HCT116 (cell line): ENCODE results near the gene CYGB. TPM values are rescaled to one million over a fixed set of nuclear protein-coding genes. Genes with fewer than 3 reads are reported as not detected.

ENCODE experiments used
- ATAC-seq: fragments of 200-7000 bp; cut with Tn5 transposase; 2 replicates; pipeline ENCODE4 v1.9.1; 2020; ENCODE audit warnings: mild to moderate bottlenecking, moderate library complexity
- BruUV-seq: library from RNA; stranded (reverse); fragments of 400-500 nt; replicated peaks from 2 replicates; lab custom pipeline; 2021; lab: Mats Ljungman, UMichigan
- CTCF ChIA-PET: fragments of 300-600 bp; sonication (Branson Sonifier 250); formaldehyde crosslinking; loops from one replicate; lab custom pipeline; 2021; ENCODE audit warnings: antibody characterized with exemption; lab: Charles Lee
- POLR2A ChIA-PET: fragments of 300-600, 350-600 bp; sonication (Branson Sonifier 250); formaldehyde crosslinking; loops from one replicate; lab custom pipeline; 2021; ENCODE audit warnings: antibody characterized with exemption; lab: Charles Lee
- RAD21 ChIA-PET, 2 experiments: fragments of 300-600 bp; sonication (Branson Sonifier 250); formaldehyde crosslinking; loops; one replicate each; lab custom pipeline; 2023; ENCODE audit warnings: low total read pairs in 2 of 2; ENCODE audit not compliant: uncharacterized antibody in 2 of 2, unreplicated experiment in 2 of 2, low non-redundant PET in 1 of 2; lab: Charles Lee
- DNase-seq: peaks from one replicate; pipeline ENCODE4 v3.0.0-alpha.2; 2010; ENCODE audit warnings: low read depth, low spot score
- H2AFZ ChIP-seq: fragments of 200-600 bp; shearing (Covaris generic), sonication (generic); 2 replicates; pipeline ENCODE4 v1.6.1; 2017; ENCODE audit warnings: low read depth, mixed run types, mixed read lengths, antibody characterized with exemption, low read length; ENCODE audit not compliant: poor library complexity, severe bottlenecking
- H3K27ac ChIP-seq: 2 replicates; pipeline ENCODE4 v1.5.1; 2012; ENCODE audit warnings: low read depth, low read length
- H3K27me3 ChIP-seq: fragments of 200-600 bp; sonication (generic); 2 replicates; pipeline ENCODE4 v1.6.1; 2016; ENCODE audit warnings: mixed run types, low read length, mixed read lengths; ENCODE audit not compliant: insufficient read depth
- H3K36me3 ChIP-seq, 2 experiments: fragments of 200-500 bp in 1 of 2; fragments of 200-600 bp in 1 of 2; sonication (Bioruptor generic) in 1 of 2; sonication (generic) in 1 of 2; 2 replicates each; pipeline versions ENCODE4 v1.5.1 to v1.6.1; 2014 to 2016; ENCODE audit warnings: low read length in 2 of 2, inconsistent platforms in 1 of 2, mixed read lengths in 1 of 2, mixed run types in 1 of 2; ENCODE audit not compliant: insufficient read depth in 2 of 2, control insufficient read depth in 1 of 2
- H3K4me1 ChIP-seq, 2 experiments: fragments of 200-600 bp in 1 of 2; sonication (generic) in 1 of 2; 2 replicates each; pipeline versions ENCODE4 v1.5.1 to v1.6.1; 2012 to 2017; ENCODE audit warnings: low read length in 2 of 2, inconsistent platforms in 1 of 2, mild to moderate bottlenecking in 1 of 2, mixed read lengths in 1 of 2, mixed run types in 1 of 2, moderate library complexity in 1 of 2; ENCODE audit not compliant: insufficient read depth in 2 of 2, control insufficient read depth in 1 of 2
- H3K4me2 ChIP-seq: fragments of 200-600 bp; sonication (generic); 2 replicates; pipeline ENCODE4 v1.6.1; 2017; ENCODE audit warnings: mixed run types, low read length, mixed read lengths
- H3K4me3 ChIP-seq, 2 experiments: fragments of 200-600 bp in 1 of 2; sonication (generic) in 1 of 2; replicated peaks in 1 of 2; 2 replicates each; pipeline ENCODE4 v1.5.1; 2011 to 2016; ENCODE audit warnings: low read length in 2 of 2, control low read depth in 1 of 2, low read depth in 1 of 2, mild to moderate bottlenecking in 1 of 2, mixed read lengths in 1 of 2, mixed run types in 1 of 2
- H3K79me2 ChIP-seq: fragments of 200-600 bp; sonication (generic); 2 replicates; pipeline ENCODE4 v1.6.1; 2017; ENCODE audit warnings: mild to moderate bottlenecking, mixed run types, low read length, moderate library complexity, mixed read lengths; ENCODE audit not compliant: insufficient read depth
- H3K9ac ChIP-seq: fragments of 200-600 bp; sonication (generic); 2 replicates; pipeline ENCODE4 v1.6.1; 2016; ENCODE audit warnings: low read length, mixed read lengths
- H3K9me2 ChIP-seq: fragments of 200-600 bp; sonication (generic), shearing (Covaris generic); 2 replicates; pipeline ENCODE4 v1.6.1; 2017; ENCODE audit warnings: mixed run types, mild to moderate bottlenecking, moderate library complexity; ENCODE audit not compliant: insufficient read depth
- H3K9me3 ChIP-seq, 2 experiments: fragments of 200-500 bp in 1 of 2; fragments of 200-600 bp in 1 of 2; sonication (Bioruptor generic) in 1 of 2; sonication (generic) in 1 of 2; 2 replicates each; pipeline ENCODE4 v1.6.1; 2014 to 2017; ENCODE audit warnings: low read length in 2 of 2, mixed read lengths in 2 of 2, inconsistent platforms in 1 of 2, low read depth in 1 of 2, mild to moderate bottlenecking in 1 of 2, mixed run types in 1 of 2, moderate library complexity in 1 of 2; ENCODE audit not compliant: control insufficient read depth in 1 of 2, insufficient read depth in 1 of 2
- H4K20me1 ChIP-seq: fragments of 200-600 bp; sonication (generic), shearing (Covaris generic); 2 replicates; pipeline ENCODE4 v1.6.1; 2017; ENCODE audit warnings: mixed run types, mild to moderate bottlenecking, moderate library complexity; ENCODE audit not compliant: insufficient read depth
- CBX3 ChIP-seq: IDR thresholded peaks from 2 replicates; pipeline ENCODE4 v1.6.1; 2012; ENCODE audit warnings: low read depth
- ELF1 ChIP-seq: IDR thresholded peaks from 2 replicates; pipeline ENCODE4 v1.6.1; 2012; ENCODE audit warnings: low read depth, borderline replicate concordance
- EZH2phosphoT487 ChIP-seq: fragments of 200-600 bp; IDR thresholded peaks from 2 replicates; pipeline ENCODE4 v1.6.1; 2018; ENCODE audit warnings: antibody characterized with exemption, borderline replicate concordance
- FOSL1 ChIP-seq: IDR thresholded peaks from 2 replicates; pipeline ENCODE4 v1.6.1; 2012; ENCODE audit warnings: low read depth
- JUND ChIP-seq: IDR thresholded peaks from 2 replicates; pipeline ENCODE4 v1.6.1; 2012
- RAD21 ChIP-seq: IDR thresholded peaks from 2 replicates; pipeline ENCODE4 v1.6.1; 2012; ENCODE audit warnings: low read depth, mild to moderate bottlenecking
- REST ChIP-seq: IDR thresholded peaks from 2 replicates; pipeline ENCODE4 v1.6.1; 2012; ENCODE audit warnings: low read depth
- SIN3A ChIP-seq: IDR thresholded peaks from 2 replicates; pipeline ENCODE4 v1.6.1; 2012; ENCODE audit warnings: low read depth
- SP1 ChIP-seq: IDR thresholded peaks from 2 replicates; pipeline ENCODE4 v1.6.1; 2012; ENCODE audit warnings: low read depth
- YY1 ChIP-seq: IDR thresholded peaks from 2 replicates; pipeline ENCODE4 v1.6.1; 2011; ENCODE audit warnings: low read length, low read depth, moderate library complexity, mild to moderate bottlenecking; ENCODE audit not compliant: insufficient replicate concordance; ENCODE audit errors: extremely low read depth
- intact Hi-C: fragments of 100-400 bp; cut with micrococcal nuclease; formaldehyde crosslinking; loops from 2 replicates; pipeline ENCODE4 v1.10.0; 2022
- total RNA-seq: library from RNA; stranded (reverse); gene quantifications from one replicate; pipeline ENCODE4 v1.2.1, GENCODE V29; 2021; ENCODE audit not compliant: unreplicated experiment
- TF ChIP-seq, protein P1 (sequence below): IDR thresholded peaks from 2 replicates; pipeline ENCODE4 v1.6.1; 2012

The CYGB gene
- total RNA-seq, 1 experiment from 2014 or later, result 0.66 TPM

GRCh38 chr17:76479515-76480060 lies 57.9 kb downstream of the CYGB start:
- ChIA-PET RAD21 (no interaction called here), CTCF (no interaction called here), POLR2A (no interaction called here)
- no peaks in the 10 kb centered on the region for H3K9me2 ChIP-seq
- TF ChIP-seq, protein P1, sequence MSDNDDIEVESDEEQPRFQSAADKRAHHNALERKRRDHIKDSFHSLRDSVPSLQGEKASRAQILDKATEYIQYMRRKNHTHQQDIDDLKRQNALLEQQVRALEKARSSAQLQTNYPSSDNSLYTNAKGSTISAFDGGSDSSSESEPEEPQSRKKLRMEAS, result no peak
- TF ChIP-seq JUND (no peak), RAD21 (no peak), EZH2phosphoT487 (no peak), CBX3 (no peak), REST (no peak), ELF1 (no peak), SIN3A (no peak), FOSL1 (no peak), SP1 (no peak), YY1 (no peak)
- no peaks in the 10 kb centered on the region for H3K79me2 ChIP-seq
- no TSS peak for BruUV-seq
- no peak for ATAC-seq
- H3K27me3 ChIP-seq, result no peaks in the 10 kb centered on the region
- H3K36me3 ChIP-seq, result peaks cover 6 to 9% of the 10 kb centered on the region in 2 experiments; a peak in 2 of 4 replicates
- no peak overlapping the region for H3K4me3 ChIP-seq
- no peak for DNase-seq
- H4K20me1 ChIP-seq, result no peaks in the 10 kb centered on the region
- H2AFZ ChIP-seq, result no peak overlapping the region
- no peak overlapping the region for H3K9ac ChIP-seq
- no peaks in the 10 kb centered on the region for H3K9me3 ChIP-seq
- peaks cover 4 to 13% of the 10 kb centered on the region in 2 experiments for H3K4me1 ChIP-seq
- no peak overlapping the region for H3K27ac ChIP-seq
- intact Hi-C loops, result no loop called here
- no peak overlapping the region for H3K4me2 ChIP-seq
